Measurements from ENCODE around the gene HHIPL2.

HHIPL2 gene

DNA sequence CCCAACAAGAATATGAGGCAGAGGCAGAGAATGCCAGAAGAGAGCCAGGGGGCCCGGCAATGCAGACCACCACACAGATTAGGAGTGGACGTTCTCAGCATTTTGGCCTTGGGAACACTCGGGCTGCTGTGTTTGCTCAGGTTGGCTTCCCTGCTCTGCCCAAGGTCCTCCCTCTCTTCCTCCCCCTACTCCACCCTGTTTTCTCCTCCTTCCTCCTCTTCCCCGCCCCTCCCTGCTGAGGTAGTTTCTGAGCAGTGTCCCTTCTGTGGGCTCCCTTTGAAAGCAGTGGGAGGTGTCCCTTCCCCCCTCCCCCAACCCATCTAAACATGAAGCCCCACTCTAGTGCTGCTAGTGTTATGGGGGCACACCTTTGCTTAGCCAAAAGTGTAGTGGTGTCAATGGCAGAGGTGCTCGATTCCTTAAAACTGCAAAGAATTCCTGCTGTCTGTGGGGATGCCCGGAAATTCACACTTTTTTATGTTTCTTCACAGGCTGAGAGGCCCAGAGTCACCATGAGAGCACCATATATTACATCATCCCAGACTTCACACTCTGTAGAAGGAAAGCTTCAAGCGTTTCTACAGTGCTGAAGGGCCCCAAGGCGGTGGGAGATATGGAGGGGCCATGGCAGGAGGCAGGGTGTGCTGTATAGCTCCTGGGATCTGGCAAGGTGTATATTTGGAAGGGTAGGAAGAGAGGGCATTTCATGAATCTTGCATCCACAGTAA, at the start of gene HHIPL2:
TSS of gene HHIPL2 (minus strand) at position 161 of the 728 bp plus-strand sequence. CDS start at position 101, 60 bp downstream.
- H3K9me2 ChIP-seq (replicated peaks; ENCODE audit: low read depth, low read length), result no peaks in the 10 kb centered on the region
- no peaks in the 10 kb centered on the region for H4K20me1 ChIP-seq (ENCODE audit: insufficient read depth, low read length, poor library complexity, severe bottlenecking)
- no peaks in the 10 kb centered on the region for H3K9me3 ChIP-seq (ENCODE audit: insufficient read depth, low read depth, low read length)
- no peak within 1 kb of the TSS for H3K4me3 ChIP-seq (ENCODE audit: low read length, poor library complexity, severe bottlenecking)
- H3K9ac ChIP-seq (ENCODE audit: low read depth, low read length, poor library complexity, severe bottlenecking), result no peak within 1 kb of the TSS
- H3F3A ChIP-seq (ENCODE audit: low read depth), result no peaks in the 10 kb centered on the region
- no peak for TF ChIP-seq CTCF (conservative IDR thresholded peaks at IDR 0.05; ENCODE audit: low read length)
- no peak for TF ChIP-seq EZH2phosphoT487 (IDR thresholded peaks at IDR 0.05; ENCODE audit: borderline replicate concordance)
- H3K4me1 ChIP-seq (ENCODE audit: insufficient read depth, low read length, poor library complexity, severe bottlenecking), result no peaks in the 10 kb centered on the region
- no peaks in the 10 kb centered on the region for H3K27me3 ChIP-seq (ENCODE audit: insufficient read depth, low read length, poor library complexity, severe bottlenecking)
- H3K4me2 ChIP-seq (ENCODE audit: low read depth, low read length, poor library complexity, severe bottlenecking), result no peak within 1 kb of the TSS
- no peaks in the 10 kb centered on the region for H3K79me2 ChIP-seq (ENCODE audit: insufficient read depth, low read length)
- no peak within 1 kb of the TSS for H2AFZ ChIP-seq (ENCODE audit: low read length)
- H3K36me3 ChIP-seq (ENCODE audit: insufficient read depth, low read length), result no peaks in the 10 kb centered on the region

DNA sequence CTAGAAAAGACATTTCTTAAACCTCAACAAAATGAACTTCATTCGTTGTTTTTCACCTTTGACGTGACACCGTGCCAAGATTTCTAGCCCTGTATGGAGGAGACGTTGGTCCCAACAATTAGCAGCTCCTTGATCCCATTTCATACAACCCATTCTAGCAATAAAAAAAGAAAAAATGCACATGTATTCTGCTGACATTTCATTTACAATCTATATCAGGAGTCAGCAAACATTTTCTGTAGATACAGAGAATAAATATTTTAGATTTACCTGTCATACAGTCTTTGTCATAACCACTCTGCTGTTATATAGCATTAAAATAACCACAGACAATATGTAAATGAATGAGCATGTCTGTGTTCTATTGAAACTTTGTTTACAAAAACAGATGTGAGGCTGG, 48.8 kb upstream of the HHIPL2 start:
- no peak overlapping the region for H3K4me3 ChIP-seq (ENCODE audit: low read length, poor library complexity, severe bottlenecking)
- H2AFZ ChIP-seq (ENCODE audit: low read length), result no peak overlapping the region
- H3K9ac ChIP-seq (ENCODE audit: low read depth, low read length, poor library complexity, severe bottlenecking), result no peak overlapping the region
- H4K20me1 ChIP-seq (ENCODE audit: insufficient read depth, low read length, poor library complexity, severe bottlenecking), result no peaks in the 10 kb centered on the region
- peaks cover 85% of the 10 kb centered on the region for H3K27me3 ChIP-seq (ENCODE audit: insufficient read depth, low read length, poor library complexity, severe bottlenecking)
- no peaks in the 10 kb centered on the region for H3K9me2 ChIP-seq (replicated peaks; ENCODE audit: low read depth, low read length)
- no peaks in the 10 kb centered on the region for H3K4me1 ChIP-seq (ENCODE audit: insufficient read depth, low read length, poor library complexity, severe bottlenecking)
- H3K9me3 ChIP-seq (ENCODE audit: insufficient read depth, low read depth, low read length), result no peaks in the 10 kb centered on the region
- H3K4me2 ChIP-seq (ENCODE audit: low read depth, low read length, poor library complexity, severe bottlenecking), result no peak overlapping the region
- no peaks in the 10 kb centered on the region for H3K36me3 ChIP-seq (ENCODE audit: insufficient read depth, low read length)
- TF ChIP-seq CTCF (conservative IDR thresholded peaks at IDR 0.05; ENCODE audit: low read length) (no peak), EZH2phosphoT487 (IDR thresholded peaks at IDR 0.05; ENCODE audit: borderline replicate concordance) (no peak)
- no peaks in the 10 kb centered on the region for H3K79me2 ChIP-seq (ENCODE audit: insufficient read depth, low read length)
- no peaks in the 10 kb centered on the region for H3F3A ChIP-seq (ENCODE audit: low read depth)

GRCh38 chr1:222594789-222595188, 46.9 kb upstream of the HHIPL2 start:
- no peaks in the 10 kb centered on the region for H4K20me1 ChIP-seq (ENCODE audit: insufficient read depth, low read length, poor library complexity, severe bottlenecking)
- no peak overlapping the region for H2AFZ ChIP-seq (ENCODE audit: low read length)
- peaks cover 8% of the 10 kb centered on the region for H3K4me1 ChIP-seq (ENCODE audit: insufficient read depth, low read length, poor library complexity, severe bottlenecking)
- no peaks in the 10 kb centered on the region for H3K36me3 ChIP-seq (ENCODE audit: insufficient read depth, low read length)
- H3K9ac ChIP-seq (ENCODE audit: low read depth, low read length, poor library complexity, severe bottlenecking), result no peak overlapping the region
- peaks cover 87% of the 10 kb centered on the region for H3K27me3 ChIP-seq (ENCODE audit: insufficient read depth, low read length, poor library complexity, severe bottlenecking)
- peaks cover 3% of the 10 kb centered on the region; the same call in 1 of the 2 replicates for H3K79me2 ChIP-seq (ENCODE audit: insufficient read depth, low read length)
- TF ChIP-seq CTCF (conservative IDR thresholded peaks at IDR 0.05; ENCODE audit: low read length) (no peak), EZH2phosphoT487 (IDR thresholded peaks at IDR 0.05; ENCODE audit: borderline replicate concordance) (no peak)
- H3K9me3 ChIP-seq (ENCODE audit: insufficient read depth, low read depth, low read length), result no peaks in the 10 kb centered on the region
- no peaks in the 10 kb centered on the region for H3K9me2 ChIP-seq (replicated peaks; ENCODE audit: low read depth, low read length)
- H3F3A ChIP-seq (ENCODE audit: low read depth), result no peaks in the 10 kb centered on the region
- H3K4me2 ChIP-seq (ENCODE audit: low read depth, low read length, poor library complexity, severe bottlenecking), result no peak overlapping the region
- H3K4me3 ChIP-seq (ENCODE audit: low read length, poor library complexity, severe bottlenecking), result no peak overlapping the region

Data from Loucy (cell line).